Measurements from ENCODE around the gene PLTP.

Gene PLTP

DNA sequence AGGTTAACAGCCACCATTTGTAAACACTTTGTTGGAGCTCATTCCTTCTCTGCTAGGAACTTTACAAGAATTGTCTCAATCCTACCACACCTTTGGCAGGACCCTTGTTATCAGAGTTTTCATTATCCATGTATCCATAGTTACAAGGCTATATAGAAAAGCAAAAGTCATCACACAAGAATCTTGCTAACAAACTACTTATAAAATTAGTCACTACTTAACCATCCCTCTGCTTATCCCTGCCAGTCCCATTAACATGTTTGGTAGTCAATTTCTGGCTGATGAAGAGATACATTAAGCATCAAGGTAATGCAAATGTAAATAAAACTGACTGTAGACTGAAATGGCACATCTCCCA lies 44.2 kb downstream of the PLTP start:
- no peak for DNase-seq

DNA sequence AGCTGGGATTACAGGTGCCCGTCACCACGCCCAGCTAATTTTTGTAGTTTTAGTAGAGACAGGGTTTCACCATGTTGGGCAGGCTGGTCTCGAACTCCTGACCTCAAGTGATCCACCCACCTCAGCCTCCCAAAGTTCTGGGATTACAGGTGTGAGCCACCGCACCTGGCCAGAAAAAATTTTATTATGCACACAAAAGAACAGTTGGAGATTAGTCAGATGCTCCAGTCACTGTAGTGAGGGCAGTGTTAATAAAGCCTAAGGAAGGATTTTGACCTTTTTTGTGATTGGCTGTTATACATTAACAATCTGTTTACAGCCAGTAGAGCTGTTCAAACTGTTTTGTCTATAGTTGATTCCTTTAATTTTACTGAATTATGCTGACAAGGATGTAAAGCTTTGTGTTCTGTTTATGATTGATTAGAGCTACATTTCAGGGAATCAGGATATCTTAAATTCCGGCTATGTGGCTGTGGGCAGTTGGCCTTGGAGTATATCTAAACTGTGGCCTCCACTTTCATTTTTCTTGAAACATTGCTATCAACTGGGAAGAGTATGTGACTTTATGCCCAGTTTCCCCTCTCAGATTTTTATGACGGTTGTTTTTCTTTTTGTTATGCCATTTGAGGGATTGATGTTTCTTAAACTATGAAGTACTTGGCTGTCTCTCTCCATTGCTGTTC lies 44.7 kb downstream of the PLTP start:
- DNase-seq, result no peak

DNA sequence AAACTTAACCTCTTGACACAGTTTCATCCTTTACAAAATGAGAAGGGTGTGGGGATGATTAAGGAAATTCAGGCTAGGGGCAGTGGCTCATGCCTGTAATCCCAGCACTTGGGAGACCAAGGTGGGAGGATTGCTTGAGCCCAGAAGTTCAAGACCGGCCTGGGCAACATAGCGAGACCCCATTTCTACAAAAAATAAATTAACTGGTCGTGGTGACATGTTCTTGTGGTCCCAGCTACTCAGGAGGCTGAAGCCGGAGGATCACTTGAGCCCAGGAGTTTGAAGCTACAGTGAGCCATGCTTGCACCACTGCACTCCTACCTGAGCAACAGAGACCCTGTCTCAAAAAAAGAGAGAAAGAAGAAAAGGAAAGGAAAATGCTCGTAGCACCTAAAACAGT lies 45.5 kb downstream of the PLTP start:
- DNase-seq, result no peak

DNA sequence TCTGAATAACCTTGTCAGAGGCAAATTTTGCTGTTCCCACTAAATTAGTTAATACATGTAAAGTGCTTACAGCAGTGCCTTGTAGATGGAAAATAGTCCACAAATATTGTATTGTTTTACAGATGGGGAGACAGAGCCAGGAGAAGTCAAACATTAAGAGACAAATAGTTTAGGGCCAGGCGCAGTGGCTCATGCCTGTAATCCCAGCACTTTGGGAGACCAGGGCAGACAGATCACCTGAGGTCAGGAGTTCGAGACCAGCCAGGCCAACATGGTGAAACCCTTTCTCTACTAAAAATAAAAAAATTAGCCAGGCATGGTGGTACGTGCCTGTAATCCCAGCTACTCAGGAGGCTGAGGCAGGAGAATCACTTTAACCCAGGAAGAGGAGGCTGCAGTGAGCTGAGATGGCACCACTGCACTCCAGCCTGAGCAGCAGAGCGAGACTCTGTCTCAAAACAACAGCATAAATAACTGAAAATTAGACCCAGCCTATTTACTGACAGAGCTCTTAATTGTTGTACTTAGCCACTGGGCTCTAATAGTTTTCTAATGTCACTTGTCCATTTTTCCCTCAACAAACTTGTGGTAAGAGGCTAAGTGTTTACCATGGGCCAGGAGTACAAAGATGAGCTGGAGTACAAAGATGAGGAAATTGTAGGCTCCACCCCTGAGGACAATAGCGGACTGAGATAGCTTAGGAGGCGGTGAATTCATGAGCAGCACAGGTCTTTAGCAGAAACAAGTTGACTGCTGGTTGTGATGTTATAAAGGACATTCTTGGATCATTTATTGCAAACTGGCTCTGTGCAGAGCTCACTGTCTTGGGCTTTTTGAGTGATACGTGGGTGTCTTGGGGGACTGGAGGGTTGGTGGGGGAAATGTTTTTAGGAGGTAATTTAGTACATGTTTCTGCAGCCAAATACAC lies 48.1 kb downstream of the PLTP start:
- DNase-seq, result no peak

DNA sequence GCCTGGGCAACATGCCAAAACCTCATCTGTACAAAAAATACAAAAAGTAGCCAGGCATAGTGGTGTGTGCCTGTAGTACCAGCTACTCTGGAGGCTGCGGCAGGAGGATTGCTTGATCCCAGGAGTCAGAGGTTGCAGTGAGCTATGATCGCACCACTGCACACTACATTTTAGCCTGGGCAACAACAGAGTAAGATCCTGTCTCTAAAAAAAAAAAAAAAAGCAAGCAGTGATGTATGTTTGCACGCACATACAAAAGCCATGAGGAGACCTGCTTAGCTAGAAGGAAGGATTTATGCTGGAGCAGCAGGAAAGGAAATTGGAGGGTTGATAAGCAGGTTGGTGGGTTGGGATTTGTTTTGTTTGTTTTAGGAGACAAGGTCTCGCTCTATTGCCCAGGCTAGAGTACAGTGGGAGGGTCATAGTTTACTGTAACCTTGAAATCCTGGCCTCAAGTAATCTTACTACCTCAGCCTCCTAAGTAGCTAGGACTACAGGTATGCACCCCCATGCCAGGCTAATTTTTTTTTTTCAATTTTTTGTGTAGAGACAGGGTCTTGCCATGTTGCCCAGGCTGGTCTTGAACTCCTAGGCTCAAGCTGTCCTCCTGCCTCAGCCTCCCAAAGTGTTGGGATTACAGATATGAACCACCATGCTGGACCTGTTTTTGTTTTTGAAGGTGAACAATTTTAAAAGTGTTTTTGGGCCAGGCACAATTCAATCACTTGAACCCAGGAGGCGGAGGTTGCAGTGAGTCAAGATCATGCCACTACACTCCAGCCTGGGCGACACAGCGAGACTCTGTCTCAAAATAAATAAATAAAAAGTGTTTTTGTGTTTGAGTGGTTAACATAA lies 50.5 kb downstream of the PLTP start:
- no peak for DNase-seq

DNA sequence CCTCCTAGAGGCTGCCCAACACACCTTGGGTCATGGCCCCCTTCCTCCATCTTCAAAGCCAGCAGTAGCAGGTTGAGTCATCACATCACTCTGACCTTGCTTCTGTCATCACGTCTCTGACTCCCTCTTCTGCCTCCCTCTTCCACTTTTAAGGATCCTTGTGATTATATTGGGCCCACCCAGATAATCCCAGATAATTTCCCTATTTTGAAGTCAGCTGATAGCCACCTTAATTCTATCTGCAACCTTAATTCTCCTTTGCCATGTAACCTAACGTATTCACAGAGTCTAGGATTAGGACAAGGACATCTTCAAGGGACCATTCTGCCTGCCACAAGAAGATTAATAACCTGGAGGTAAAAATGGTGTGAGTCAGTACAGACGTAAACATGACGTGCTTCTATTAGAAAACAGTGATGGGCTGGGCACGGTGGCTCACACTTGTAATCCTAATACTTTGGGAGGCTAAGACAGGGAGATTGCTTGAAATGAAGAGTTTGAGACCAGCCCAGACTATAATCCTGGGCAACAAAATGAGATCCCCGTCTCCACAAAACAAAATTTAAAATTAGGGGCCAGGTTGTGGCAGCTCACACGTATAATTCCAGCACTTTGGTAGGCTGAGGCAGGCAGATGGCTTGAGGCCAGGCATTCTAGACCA lies 51.3 kb downstream of the PLTP start:
- no peak for DNase-seq

DNA sequence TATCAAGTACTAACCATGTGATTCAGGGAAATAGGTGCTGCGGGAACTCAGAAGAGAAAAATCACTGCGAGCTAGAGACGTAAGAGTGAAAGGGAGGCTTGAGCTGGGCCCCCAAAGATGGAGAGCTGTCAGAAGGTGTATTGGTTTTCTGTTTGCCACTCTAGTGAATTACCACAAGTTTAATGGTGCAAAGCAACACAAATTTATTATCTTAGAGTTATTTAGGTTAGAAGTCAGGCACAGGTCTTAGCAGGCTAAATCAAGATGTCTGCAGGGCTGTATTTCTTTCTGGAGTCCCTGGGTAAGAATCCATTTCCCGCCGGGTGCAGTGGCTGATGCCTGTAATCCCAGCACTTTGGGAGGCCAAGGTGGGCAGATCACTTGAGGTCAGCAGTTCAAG lies 52.0 kb downstream of the PLTP start:
- no peak for DNase-seq

DNA sequence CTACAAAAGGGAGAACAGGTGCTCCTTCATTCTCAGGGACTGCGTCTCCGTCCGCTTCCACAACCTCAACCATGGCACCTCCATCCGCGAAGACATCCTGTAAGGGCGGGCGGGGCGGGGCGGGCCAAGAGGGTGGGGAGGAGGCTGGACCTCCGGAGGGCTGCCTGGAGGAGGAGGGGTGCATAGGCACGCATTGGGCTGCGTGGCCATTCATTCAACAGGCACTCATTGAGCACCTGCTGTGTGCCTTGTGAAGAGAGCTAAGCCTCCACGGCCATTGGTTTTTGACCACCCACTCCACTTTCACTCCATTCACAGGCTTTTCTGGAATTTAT lies 54.1 kb downstream of the PLTP start:
- DNase-seq, result no peak

DNA sequence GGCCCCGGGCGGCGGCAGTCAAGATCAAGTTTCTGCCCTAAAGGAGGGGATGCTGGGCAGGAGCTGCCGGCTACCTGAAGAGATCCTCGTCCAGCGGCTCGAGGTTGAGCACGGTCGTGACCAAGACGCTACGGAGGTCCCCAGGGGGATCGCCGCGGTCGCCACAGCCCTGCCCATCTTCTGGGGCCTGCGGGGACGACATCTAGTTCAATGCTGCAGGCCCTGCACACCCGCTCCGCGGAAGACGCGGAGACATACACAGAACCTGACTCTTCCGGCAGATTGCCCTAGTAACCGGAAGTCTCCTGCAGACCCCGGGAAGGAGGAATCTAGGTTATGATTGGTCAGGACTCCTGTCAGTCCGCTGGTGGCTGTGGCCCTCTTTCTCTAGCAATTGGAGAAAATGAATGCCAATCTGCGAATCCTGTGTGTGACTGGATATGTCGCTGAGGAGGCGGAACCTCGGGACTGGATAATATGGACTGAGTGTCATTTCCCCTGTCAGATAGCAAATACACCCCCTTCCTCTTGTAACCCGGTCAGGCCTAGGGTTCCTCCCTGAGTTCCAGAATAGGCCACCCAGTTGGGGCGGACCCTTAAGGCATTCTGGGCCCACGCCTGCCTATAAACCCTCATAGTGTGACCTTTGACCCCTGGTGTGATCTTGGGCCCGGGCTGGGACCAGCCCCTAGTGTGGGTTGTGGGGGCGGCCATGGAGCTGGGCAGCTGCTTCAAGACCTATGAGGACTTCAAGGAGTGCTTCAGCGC lies 54.7 kb downstream of the PLTP start, which contains the start of the genes ACOT8 and ZSWIM3:
Gene ACOT8 (minus strand): TSS at position 279 of the 768 bp plus-strand sequence. CDS start 77 bp downstream, at position 202.
Gene ZSWIM3 (plus strand): TSS at position 501 of the 768 bp plus-strand sequence. CDS start 212 bp downstream, at position 713.
- peak; percentile 93 for DNase-seq

DNA sequence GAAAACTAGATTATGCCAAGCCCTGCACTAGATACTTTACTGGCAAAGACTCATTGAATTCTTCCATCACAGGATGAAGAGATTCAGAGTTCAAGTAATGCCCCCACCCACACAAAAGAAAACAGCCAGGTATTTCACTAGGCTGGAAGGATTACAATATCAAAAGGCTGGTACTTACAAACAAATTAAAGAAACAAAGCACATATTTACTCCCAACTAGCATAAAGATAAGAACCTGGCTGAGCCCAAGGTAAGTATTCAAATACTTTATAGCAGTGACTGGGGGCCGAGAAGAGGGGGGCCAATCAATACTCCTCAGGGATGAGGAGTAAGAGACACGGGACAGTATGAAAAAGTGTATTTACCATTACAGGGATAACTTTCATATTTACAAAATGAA lies 58.5 kb downstream of the PLTP start:
- DNase-seq, result no peak

DNA sequence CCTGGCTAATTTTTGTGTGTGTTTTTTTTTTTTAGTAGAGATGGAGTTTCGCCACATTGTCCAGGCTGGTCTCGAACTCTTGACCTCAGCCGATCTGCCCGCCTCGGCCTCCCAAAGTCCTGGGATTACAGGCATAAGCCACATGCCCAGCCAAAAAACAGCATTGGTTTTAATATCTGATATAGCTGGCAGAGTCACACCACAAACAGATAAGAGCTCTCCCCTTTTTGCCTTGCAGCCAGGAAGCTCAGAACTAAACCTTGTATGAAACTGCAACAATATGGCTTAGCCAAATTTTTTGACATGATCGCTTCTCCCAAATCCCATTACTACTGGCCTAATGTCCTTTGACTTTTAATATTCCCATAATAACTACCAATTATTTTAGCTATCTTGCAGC lies 59.6 kb downstream of the PLTP start:
- DNase-seq, result no peak

DNA sequence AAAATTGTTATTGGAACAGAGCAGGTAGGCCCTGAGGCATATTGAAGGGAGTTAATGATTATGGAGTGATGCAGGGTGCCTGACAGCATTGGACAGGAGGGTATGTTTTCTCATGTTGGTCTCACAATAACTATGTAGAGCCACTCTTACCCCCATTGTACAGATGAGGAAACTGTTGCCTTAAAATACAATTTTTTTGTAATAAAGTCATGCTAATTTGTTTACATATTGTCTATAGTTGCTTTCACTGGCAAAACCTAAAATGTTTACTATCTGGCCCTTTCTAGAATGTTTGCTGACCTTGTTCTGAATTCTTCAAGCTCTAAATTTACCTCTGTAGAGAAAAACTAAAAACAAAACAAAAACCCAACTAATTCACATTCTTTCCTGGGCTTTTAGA lies 60.5 kb downstream of the PLTP start:
- no peak for DNase-seq

DNA sequence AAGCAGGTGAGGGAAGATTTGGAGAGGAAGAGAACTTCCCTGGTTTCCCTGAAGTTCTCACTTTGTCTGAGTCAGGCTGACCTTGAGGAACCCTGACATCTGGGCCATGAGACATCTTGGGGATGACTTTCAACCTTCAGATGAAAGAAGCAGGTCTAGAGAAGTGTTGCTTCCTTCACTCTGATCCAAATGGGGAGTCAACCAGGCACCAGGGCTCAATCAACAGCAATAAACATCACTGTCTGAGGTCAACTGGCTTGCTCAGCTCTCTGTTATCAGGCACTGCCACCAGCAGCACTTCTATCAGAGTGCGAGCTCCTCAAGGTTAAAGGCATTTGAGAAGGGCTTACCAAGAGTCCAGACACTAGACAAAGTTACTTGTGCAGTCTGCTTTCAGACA lies 61.0 kb downstream of the PLTP start:
- no peak for DNase-seq

DNA sequence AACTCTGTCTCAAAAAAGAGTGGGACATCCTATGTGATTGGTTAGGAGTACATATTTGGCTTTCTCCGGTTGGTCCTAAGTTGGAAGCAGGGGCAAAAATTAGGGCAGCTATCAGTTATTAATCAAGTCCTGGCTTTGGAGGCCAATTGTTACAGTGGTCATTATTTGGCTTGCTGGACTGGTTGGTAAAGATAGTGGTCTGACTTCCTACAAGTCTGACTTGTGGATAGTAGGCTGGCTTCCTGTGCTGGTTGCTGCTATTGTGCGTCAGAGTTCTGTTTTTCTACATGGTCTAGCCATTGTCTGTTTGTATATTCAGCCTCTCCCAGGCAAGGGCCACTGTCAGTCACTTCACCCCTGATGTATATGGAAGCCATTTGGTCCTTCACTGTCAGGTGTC lies 61.7 kb downstream of the PLTP start:
- DNase-seq, result no peak

DNA sequence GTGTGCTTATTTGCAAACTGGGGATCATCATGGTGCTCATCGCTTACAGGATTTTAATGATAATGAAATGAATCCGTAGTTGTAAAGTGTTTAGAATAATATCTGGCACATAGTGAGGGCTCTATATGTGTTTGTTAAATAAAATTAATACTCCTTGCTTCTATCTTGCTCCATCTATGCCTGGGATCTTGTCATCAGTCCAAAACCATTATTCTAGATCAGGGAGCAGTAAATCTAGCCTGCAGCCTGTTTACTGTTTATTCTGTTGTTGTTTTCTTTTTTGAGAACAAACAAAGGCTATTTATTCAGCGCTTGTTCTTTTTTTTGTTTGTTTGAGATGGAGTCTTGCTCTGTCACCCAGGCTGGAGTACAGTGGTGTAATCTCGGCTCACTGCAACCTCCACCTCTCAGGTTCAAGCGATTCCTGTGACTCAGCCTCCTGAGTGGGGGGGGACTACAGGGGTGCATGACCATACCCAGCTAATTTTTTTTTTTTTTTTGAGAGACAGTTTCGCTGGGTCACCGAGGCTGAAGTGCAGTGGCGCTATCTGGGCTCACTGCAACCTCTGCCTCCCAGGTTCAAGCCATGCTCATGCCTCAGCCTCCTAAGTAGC lies 62.9 kb downstream of the PLTP start:
- DNase-seq, result no peak
